Kidney tubule cell (primary cell): Measurements from ENCODE around the gene MBD5.

Source experiments
- DNase-seq: peaks from one replicate; pipeline ENCODE4 v3.0.0-alpha.2; 2018; ENCODE audit warnings: low spot score

Gene MBD5

DNA sequence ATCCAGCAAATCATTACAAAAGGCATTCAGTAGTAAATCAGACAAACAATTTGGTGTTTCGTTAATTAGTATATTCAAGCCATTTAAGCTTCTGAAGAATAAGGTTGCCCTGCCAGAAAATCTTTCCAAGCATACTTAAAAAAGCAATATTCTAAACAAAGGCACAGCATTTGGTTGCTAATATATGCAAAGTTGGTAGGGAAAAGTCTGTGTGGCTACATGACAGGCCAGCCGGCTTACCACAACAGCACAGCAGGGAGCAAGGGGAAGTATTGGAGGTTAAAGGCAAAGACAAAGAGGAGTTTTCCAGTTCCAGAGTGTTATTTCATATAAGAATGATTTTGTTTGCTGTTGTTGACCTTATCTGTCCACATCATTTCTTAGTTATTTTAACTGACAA lies 282.3 kb downstream of the MBD5 start:
- no peak for DNase-seq

DNA sequence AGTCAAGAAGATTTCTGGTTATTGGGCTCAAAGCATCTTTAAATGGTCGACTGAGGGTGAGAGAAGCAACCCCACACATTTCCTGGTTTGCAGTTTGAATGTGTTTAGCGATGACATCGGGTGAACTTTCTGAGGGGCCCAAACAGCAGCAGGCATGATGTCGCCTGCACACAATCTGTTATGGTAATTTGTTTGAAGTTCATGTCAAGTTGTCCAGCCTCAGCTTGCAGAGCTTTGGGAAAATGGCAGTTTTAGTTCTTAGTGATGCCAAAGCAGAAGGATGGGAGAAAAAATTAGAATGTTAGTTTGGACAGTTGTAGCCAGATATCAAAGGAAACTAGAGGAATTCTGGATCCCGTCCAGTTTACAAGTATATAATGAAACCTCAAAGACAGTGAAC lies 284.6 kb downstream of the MBD5 start:
- no peak for DNase-seq

DNA sequence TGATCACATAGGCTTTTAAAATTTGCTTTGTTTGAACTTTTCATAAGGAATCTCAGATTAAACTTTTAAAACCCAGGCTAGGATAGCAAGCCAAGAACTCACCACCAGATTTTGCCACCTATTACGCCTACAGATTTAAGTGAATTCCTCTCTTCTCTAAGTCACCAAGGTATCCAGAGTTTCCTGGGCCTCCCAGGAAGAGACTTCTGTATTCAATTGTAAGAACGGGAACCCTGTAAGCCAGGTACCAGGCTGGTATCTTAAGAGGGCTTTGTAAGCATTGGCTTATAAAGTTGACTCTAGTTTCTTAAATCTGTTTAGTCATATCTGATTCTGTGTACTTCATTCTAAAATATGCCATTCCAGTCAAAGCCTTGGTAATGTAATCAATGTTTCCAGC lies 285.1 kb downstream of the MBD5 start:
- DNase-seq: no peak

GRCh38 chr2:148317598-148317997 lies 296.7 kb downstream of the MBD5 start:
- DNase-seq: no peak

GRCh38 chr2:148338541-148338940 lies 317.6 kb downstream of the MBD5 start:
- DNase-seq: peak; percentile 62

GRCh38 chr2:148342086-148342485 lies 321.2 kb downstream of the MBD5 start:
- no peak for DNase-seq

DNA sequence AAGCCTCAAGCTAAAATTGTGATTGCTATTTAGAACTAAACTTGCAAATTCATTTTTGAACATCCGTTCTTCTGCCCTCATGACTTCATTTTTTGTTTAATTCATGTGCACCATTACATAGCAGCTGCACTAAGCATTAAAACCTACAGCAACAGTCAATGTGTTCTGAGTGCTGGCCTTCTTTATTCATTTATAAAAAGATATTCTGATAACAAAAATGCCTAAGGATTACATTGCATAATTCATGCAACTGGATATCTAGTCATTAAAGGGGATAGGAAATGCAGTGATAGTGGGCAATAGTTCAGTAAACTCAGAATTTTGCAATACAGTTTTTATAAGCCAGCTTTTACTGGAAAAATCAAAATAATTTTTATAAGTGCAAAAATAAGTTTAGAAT lies 329.3 kb downstream of the MBD5 start:
- DNase-seq: no peak

DNA sequence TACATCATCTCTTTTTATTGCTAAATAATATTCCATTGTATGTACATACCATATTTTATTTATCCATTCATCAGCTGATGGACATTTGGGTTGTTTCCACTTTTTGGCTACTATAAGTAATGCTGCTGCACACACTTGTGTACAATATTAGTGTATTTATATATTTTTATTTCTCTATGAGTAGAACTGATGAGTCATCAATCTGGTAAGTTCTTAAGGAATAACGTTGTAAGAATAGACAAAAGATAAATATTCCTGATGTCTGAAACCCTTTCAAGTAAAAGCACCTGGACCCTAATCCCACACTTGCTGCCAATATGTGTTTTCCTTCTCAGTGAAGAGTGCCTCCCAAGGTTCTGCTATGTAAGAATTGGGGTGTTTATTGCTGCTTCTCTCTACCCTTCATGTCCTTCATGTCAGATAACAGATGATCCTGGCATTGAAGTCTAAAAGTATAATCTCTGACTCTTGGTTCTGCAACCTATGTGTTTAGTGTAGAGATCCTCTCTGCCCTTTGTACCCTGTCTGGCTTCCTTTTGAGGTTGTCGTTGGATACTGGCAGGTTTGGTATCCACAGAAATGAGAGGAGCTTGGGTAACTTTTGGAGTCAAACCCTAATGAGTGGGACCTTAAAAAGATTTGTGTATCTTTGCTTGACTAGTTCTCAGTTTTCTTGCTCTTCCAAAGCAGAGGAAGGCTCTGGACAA lies 330.7 kb downstream of the MBD5 start:
- no peak for DNase-seq

DNA sequence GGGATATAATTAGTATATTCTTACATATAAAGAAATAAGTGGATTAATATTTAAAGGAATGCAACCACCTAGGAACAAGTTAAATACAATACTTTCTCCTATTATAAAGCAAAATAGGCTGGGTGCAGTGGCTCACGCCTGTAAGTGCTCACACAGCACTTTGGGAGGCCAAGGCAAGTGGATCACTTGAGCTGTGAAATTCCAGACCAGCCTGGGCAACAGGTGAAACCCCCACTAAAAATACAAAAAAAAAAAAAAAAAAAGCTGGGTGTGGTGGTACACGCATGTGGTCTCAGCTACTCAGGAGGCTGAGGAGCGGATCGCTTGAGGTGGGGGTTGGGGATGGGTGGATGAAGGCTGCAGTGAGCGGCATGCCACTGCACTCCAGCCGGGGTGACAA lies 337.5 kb downstream of the MBD5 start:
- no peak for DNase-seq

- no peak for DNase-seq
Measured at GRCh38 chr2:148360662-148361061, 339.8 kb downstream of the MBD5 start.

DNA sequence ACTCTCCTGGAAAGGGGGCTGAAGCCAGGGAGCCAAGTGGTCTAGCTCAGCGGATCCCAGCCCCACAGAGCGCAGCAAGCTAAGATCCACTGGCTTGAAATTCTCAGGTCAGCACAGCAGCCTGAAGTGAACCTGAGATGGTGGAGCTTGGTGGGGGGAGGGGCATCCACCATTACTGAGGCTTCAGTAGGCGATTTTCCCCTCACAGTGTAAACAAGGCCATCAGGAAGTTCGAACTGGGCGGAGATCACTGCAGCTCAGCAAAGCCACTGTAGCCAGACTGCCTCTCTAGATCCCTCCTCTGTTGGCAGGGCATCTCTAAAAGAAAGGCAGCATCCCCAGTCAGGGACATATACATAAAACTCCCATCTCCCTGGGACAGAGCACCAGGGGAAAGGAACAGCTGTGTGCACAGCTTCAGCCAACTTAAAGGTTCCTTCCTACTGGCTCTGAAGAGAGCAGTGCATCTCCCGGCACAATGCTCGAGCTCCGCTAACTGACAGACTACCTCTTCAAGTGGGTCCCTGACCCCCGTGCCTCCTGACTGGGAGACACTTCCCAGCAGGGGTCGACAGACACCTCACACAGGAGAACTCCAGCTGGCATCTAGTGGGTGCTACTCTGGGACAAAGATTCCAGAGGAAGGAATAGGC lies 341.4 kb downstream of the MBD5 start:
- no peak for DNase-seq

DNA sequence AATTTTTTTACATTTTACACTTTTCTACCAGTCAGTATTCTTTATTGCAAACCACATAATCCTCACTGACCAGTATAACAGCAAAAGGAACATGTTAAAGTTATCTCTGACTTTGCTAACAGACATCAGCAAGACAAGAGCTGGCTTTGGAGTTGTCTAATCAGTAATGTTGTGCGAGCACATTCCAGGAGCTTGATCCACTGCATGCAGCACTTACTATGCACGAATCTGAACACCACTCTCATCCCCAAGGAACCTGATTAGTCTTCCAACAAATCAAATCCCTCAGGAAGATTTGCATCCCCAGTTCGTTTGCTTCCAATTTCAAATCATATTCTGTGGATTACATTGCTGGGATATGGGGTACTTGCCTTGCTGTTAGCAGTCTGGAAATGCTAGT lies 354.3 kb downstream of the MBD5 start:
- no peak for DNase-seq

DNA sequence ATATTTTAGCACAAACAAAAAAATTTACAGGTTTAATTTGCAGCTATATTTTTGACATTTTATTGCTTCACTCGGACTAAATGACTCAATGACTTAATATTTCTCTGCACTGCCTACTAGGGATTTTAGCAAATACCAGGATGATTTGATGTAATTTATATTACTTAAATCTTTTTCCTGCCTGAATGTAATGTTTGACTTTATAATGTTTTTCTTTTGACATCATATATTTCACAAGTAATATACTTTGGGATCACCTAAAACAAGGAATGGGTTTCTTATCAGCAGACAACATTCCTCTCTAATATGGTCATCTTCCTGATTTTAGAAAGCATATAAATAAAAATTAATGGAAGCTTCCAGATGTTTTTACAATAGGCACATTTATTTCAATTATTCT lies 370.4 kb downstream of the MBD5 start:
- no peak for DNase-seq

DNA sequence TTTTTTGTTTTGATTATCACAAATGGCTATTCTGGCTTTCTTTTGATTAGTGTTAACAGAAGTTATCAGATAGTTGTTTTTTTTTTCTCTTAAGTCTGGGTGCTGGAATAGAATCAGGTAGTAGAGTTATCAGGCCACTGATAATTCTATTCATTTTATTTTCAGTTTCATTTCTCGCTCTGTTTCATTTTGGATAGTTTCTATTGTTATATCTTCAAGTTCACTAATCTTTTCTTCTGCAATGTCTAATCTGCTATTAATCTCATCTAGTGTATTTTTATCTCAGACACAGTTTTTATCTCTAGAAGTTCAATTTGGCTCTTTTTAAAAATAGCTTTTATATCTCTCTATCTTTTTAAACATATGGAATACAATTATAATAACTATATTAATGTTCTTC lies 381.9 kb downstream of the MBD5 start:
- no peak for DNase-seq

- DNase-seq: no peak
Measured at GRCh38 chr2:148410899-148411298, 390.0 kb downstream of the MBD5 start.

DNA sequence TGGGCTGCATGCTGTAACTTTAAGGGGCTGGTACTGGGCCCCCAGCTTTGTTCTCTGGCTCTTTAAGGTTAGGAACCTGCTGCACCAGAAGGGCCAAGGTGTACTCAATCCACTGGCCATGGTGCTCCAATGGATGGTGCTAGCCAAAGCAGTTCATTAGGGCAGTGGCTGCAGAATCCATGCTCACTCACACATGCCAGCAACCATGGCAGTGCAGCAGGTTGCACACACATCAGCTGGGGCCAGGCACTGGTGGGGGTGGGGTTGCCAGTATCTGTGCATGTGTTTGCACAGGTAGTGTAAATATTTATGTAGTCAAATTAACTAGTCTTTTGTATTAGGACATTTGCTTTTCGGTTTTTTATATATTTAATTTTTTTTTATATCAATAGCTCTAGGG lies 395.4 kb downstream of the MBD5 start:
- no peak for DNase-seq

DNA sequence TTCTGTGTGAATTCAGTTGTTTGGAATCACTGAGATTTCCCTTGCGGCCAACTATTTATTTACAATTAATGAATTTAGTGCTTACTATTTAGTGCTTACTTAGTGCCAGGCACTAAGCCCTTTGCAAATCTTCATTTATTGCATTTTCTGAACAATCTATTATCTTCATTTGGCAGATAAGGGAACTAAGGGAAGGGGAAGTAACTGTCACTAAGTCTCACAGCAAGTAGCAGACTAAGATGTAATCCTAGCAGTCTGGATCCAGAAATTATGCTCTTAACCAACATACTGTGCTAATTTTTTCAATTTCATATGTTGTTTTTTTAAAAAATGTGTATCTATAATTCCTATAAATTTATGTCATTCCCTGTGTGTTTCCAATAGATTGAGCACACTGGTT lies 409.2 kb downstream of the MBD5 start:
- no peak for DNase-seq

DNA sequence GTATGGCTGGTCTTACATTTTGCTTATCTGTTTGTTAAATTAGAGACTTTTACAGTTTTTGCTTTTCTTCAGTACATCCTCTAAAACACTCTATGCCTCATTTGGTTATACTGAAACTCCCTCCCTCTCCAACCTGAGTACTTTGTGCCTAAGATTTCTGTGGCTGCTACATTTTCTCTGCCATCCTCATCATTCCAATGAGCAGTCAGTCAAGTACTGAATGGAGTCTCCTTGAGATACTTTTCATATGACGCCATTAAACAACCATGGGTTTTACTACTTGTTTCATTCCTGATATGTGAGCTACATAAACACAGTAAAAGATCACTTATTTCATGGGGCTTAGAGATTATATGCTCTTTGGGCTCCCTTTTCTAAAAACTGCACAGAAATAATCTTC lies 427.0 kb downstream of the MBD5 start:
- DNase-seq: no peak

DNA sequence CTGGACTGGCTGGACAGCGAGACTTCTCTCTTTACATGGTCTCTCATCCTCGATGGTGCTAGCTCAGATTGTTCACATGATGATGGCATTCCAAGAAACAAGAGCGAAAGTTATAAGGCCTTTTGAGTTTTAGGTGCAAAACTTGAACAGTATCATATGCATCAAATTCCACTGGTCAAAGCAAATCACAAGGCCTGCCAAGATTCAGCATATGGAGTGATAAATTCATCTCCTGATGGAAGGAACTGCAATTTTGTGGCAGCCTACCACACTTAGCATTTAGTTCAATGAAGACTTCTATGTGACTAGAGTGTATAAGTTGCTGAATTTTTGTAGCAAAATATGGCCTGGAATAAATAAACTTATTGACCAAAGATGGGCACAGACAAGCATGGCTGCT lies 429.6 kb downstream of the MBD5 start:
- no peak for DNase-seq

GRCh38 chr2:148451046-148451445 lies 430.2 kb downstream of the MBD5 start:
- no peak for DNase-seq

- no peak for DNase-seq
Measured at GRCh38 chr2:148455791-148456190, 434.9 kb downstream of the MBD5 start.

DNA sequence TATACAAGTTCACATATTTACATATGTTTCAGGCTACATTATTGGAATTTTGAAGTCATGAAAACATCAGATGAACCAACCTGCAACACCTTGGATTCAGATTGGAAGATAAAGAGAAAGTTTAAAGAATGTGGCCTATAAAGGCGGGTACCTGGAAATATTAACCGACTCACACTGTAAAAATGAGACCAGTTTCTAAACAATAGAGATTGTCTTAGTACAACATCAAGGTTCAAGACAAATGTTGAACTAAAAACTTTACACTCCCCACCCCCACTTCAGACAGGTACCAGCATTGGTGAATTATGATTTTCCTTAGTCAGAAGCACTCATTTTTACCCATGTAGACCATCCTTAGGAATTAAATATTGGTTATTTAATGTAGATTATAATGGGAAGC lies 437.3 kb downstream of the MBD5 start:
- DNase-seq: no peak

GRCh38 chr2:148459377-148459778 lies 438.5 kb downstream of the MBD5 start:
- DNase-seq: no peak

- DNase-seq: no peak
Measured at GRCh38 chr2:148461876-148462275, 441.0 kb downstream of the MBD5 start.
